HFFc6 (cell line): Measurements from ENCODE around the gene DNER. TPM values are rescaled to one million over a fixed set of nuclear protein-coding genes. Genes with fewer than 3 reads are reported as not detected.

Experiments
- DNase-seq: peaks from one replicate; pipeline ENCODE4 v3.0.0-alpha.2; 2018
- H3K27ac Mint-ChIP-seq: 2 replicates; pipeline ENCODE4 v1.8.0; 2020; ENCODE audit warnings: mild to moderate bottlenecking, mixed read lengths
- H3K27me3 Mint-ChIP-seq: 2 replicates; pipeline ENCODE4 v1.8.0; 2021; ENCODE audit warnings: mild to moderate bottlenecking, moderate library complexity, mixed read lengths; ENCODE audit not compliant: insufficient read depth
- H3K36me3 Mint-ChIP-seq: 2 replicates; pipeline ENCODE4 v1.8.0; 2021; ENCODE audit warnings: low read depth, mixed read lengths
- H3K4me1 Mint-ChIP-seq: 2 replicates; pipeline ENCODE4 v1.8.0; 2020; ENCODE audit warnings: low read depth, mixed read lengths
- H3K4me3 Mint-ChIP-seq: 2 replicates; pipeline ENCODE4 v1.8.0; 2020; ENCODE audit warnings: mild to moderate bottlenecking, moderate library complexity, mixed read lengths
- H3K9me3 Mint-ChIP-seq: 2 replicates; pipeline ENCODE4 v1.8.0; 2020; ENCODE audit warnings: mild to moderate bottlenecking, mixed read lengths
- CTCF ChIP-seq: fragments of 200-600 bp; sonication (generic); IDR thresholded peaks from 2 replicates; pipeline ENCODE4 v1.5.0; 2021; ENCODE audit warnings: antibody characterized with exemption, mild to moderate bottlenecking
- total RNA-seq, 6 experiments: library from RNA; stranded (reverse); fragmentation: NEBNext Ultra II Directional; extraction: Animal tissue kit (Norgen Biotek cat#: 25700); gene quantifications; 2 replicates in 1 of 6; 3 replicates in 5 of 6; pipeline ENCODE4 v1.2.3, GENCODE V29; 2021

Gene DNER
- total RNA-seq, 6 experiments from 2014 or later, result 0.07 to 3.8 (median 2.7) TPM

- H3K36me3 Mint-ChIP-seq, result peaks cover 5% of the 10 kb centered on the region; the same call in 1 of the 2 replicates
These were observed 246.6 kb downstream of the DNER start for GRCh38 chr2:229467783-229468182.

GRCh38 chr2:229463841-229464346 is 250.5 kb downstream of the DNER start:
- Mint-ChIP-seq H3K9me3 (no peaks in the 10 kb centered on the region; the same call in 1 of the 2 replicates), H3K36me3 (peaks cover 5% of the 10 kb centered on the region; the same call in 1 of the 2 replicates), H3K4me1 (no peaks in the 10 kb centered on the region; the same call in 1 of the 2 replicates), H3K27ac (no peak overlapping the region), H3K27me3 (peaks cover 30% of the 10 kb centered on the region), H3K4me3 (no peak overlapping the region)
- no peak for TF ChIP-seq CTCF
- DNase-seq, result no peak

More at GRCh38 chr2:229467783-229468182, 246.6 kb downstream of the DNER start:
- H3K27ac Mint-ChIP-seq, result no peak overlapping the region
- no peak for DNase-seq
- TF ChIP-seq CTCF, result no peak
- H3K4me3 Mint-ChIP-seq, result no peak overlapping the region; the same call in 1 of the 2 replicates
- no peaks in the 10 kb centered on the region; the same call in 1 of the 2 replicates for H3K4me1 Mint-ChIP-seq
- H3K27me3 Mint-ChIP-seq, result peaks cover 27% of the 10 kb centered on the region
- no peaks in the 10 kb centered on the region; the same call in 1 of the 2 replicates for H3K9me3 Mint-ChIP-seq

- H3K27me3 Mint-ChIP-seq, result peaks cover 30% of the 10 kb centered on the region
- no peak for DNase-seq
- no peak for TF ChIP-seq CTCF
- H3K4me1 Mint-ChIP-seq, result no peaks in the 10 kb centered on the region; the same call in 1 of the 2 replicates
- no peaks in the 10 kb centered on the region; the same call in 1 of the 2 replicates for H3K9me3 Mint-ChIP-seq
- no peak overlapping the region for H3K27ac Mint-ChIP-seq
- H3K4me3 Mint-ChIP-seq, result no peak overlapping the region
- peaks cover 5% of the 10 kb centered on the region; the same call in 1 of the 2 replicates for H3K36me3 Mint-ChIP-seq
These were observed 252.2 kb downstream of the DNER start for GRCh38 chr2:229462112-229462511.

GRCh38 chr2:229456091-229456490 is 258.3 kb downstream of the DNER start:
- H3K4me1 Mint-ChIP-seq, result peaks cover 40% of the 10 kb centered on the region
- no peaks in the 10 kb centered on the region for H3K36me3 Mint-ChIP-seq
- H3K27me3 Mint-ChIP-seq, result peaks cover 4% of the 10 kb centered on the region
- TF ChIP-seq CTCF, result no peak
- no peak overlapping the region for H3K27ac Mint-ChIP-seq
- no peak overlapping the region; the same call in 1 of the 2 replicates for H3K4me3 Mint-ChIP-seq
- no peaks in the 10 kb centered on the region for H3K9me3 Mint-ChIP-seq
- no peak for DNase-seq

- TF ChIP-seq CTCF, result no peak
These were observed 259.3 kb downstream of the DNER start for GRCh38 chr2:229454934-229455631.

More at GRCh38 chr2:229454934-229455631, 259.3 kb downstream of the DNER start:
- Mint-ChIP-seq H3K4me3 (peak overlapping the region; percentile 70), H3K27ac (peak overlapping the region; percentile 70), H3K4me1 (peaks cover 40% of the 10 kb centered on the region), H3K36me3 (peaks cover 6% of the 10 kb centered on the region; the same call in 1 of the 2 replicates), H3K27me3 (peaks cover 2% of the 10 kb centered on the region), H3K9me3 (no peaks in the 10 kb centered on the region)
- peak; percentile 92 for DNase-seq
